Fibroblast of lung (primary cell): ENCODE data around the gene MGAT3. TPM values are rescaled to one million over a fixed set of nuclear protein-coding genes. Genes with fewer than 3 reads are reported as not detected.

Experiments
- DNase-seq, 2 donors: peaks; one replicate each; pipeline versions ENCODE4 v3.0.0 to v3.0.0-alpha.2; 2010; ENCODE audit warnings: low read depth in 2 of 2
- H2AFZ ChIP-seq: 2 replicates; pipeline ENCODE4 v1.5.1; 2012; ENCODE audit warnings: low read length, control low read depth, inconsistent platforms
- H3K27ac ChIP-seq: 2 replicates; pipeline ENCODE4 v1.5.1; 2011; ENCODE audit warnings: low read length, control low read depth; ENCODE audit not compliant: insufficient read depth
- H3K27me3 ChIP-seq: 2 replicates; pipeline ENCODE4 v1.5.1; 2011; ENCODE audit warnings: mild to moderate bottlenecking, low read length; ENCODE audit not compliant: control insufficient read depth, insufficient read depth
- H3K36me3 ChIP-seq: 2 replicates; pipeline ENCODE4 v1.5.1; 2011; ENCODE audit warnings: low read length; ENCODE audit not compliant: control insufficient read depth, insufficient read depth
- H3K4me1 ChIP-seq: 2 replicates; pipeline ENCODE4 v1.5.1; 2011; ENCODE audit warnings: low read length; ENCODE audit not compliant: control insufficient read depth, insufficient read depth; ENCODE audit errors: extremely low read depth
- H3K4me2 ChIP-seq: 2 replicates; pipeline ENCODE4 v1.5.1; 2011; ENCODE audit warnings: low read length, control low read depth; ENCODE audit not compliant: insufficient read depth; ENCODE audit errors: extremely low read depth
- H3K4me3 ChIP-seq, 4 experiments: fragments of 200-600 bp in 1 of 4; sonication (generic) in 1 of 4; replicated peaks in 1 of 4; 2 replicates each; pipeline ENCODE4 v1.5.1; 2011 to 2016; ENCODE audit warnings: low read length in 4 of 4, low read depth in 3 of 4, mild to moderate bottlenecking in 3 of 4, control low read depth in 2 of 4, inconsistent platforms in 1 of 4, mixed read lengths in 1 of 4; ENCODE audit not compliant: insufficient read depth in 1 of 4; ENCODE audit errors: control extremely low read depth in 1 of 4
- H3K79me2 ChIP-seq: 2 replicates; pipeline ENCODE4 v1.5.1; 2012; ENCODE audit warnings: mild to moderate bottlenecking, low read length, inconsistent platforms; ENCODE audit not compliant: control insufficient read depth, insufficient read depth
- H3K9ac ChIP-seq: 2 replicates; pipeline ENCODE4 v1.5.1; 2011; ENCODE audit warnings: mild to moderate bottlenecking, low read length, control low read depth; ENCODE audit not compliant: insufficient read depth
- H3K9me3 ChIP-seq: 2 replicates; pipeline ENCODE4 v1.5.1; 2012; ENCODE audit warnings: low read depth, low read length; ENCODE audit not compliant: control insufficient read depth, insufficient read depth
- H4K20me1 ChIP-seq: 2 replicates; pipeline ENCODE4 v1.5.1; 2011; ENCODE audit warnings: low read length; ENCODE audit not compliant: control insufficient read depth, insufficient read depth; ENCODE audit errors: extremely low read depth
- CTCF ChIP-seq, 2 donors: IDR thresholded peaks in 1 of 2; conservative IDR thresholded peaks in 1 of 2; 1 replicate in 1 of 2; 2 replicates in 1 of 2; pipeline ENCODE4 v1.5.1; 2011 to 2012; ENCODE audit warnings: low read length in 2 of 2, control low read depth in 1 of 2, inconsistent platforms in 1 of 2, low read depth in 1 of 2, mild to moderate bottlenecking in 1 of 2
- EZH2 ChIP-seq: IDR thresholded peaks from 2 replicates; pipeline ENCODE4 v1.5.1; 2012; ENCODE audit warnings: low read length, control low read depth, mild to moderate bottlenecking; ENCODE audit errors: missing control alignments
- polyA plus RNA-seq, 2 donors: library from polyadenylated mRNA; depleted of rRNA in 1 of 2; stranded (reverse) in 1 of 2; unstranded in 1 of 2; fragments of >200 nt; gene quantifications; 2 replicates each; pipeline ENCODE4 v1.2.1, GENCODE V29; 2011 to 2012; ENCODE audit warnings: missing spikeins in 1 of 2
- total RNA-seq: library from RNA; depleted of rRNA; stranded (reverse); fragments of >200 nt; gene quantifications from 2 replicates; pipeline ENCODE4 v1.2.1, GENCODE V29; 2014

The MGAT3 gene
- total and polyA plus RNA-seq, 2 donors (not counting 1 experiment from before 2014, with no cell fraction given): 0.09 TPM; not detected in 1

GRCh38 chr22:39445678-39446077, 11.1 kb upstream of the MGAT3 start:
- Histone ChIP-seq H3K4me3 (no peak overlapping the region), H3K36me3 (no peaks in the 10 kb centered on the region), H3K4me1 (no peaks in the 10 kb centered on the region), H4K20me1 (no peaks in the 10 kb centered on the region), H3K4me2 (no peak overlapping the region), H3K27me3 (no peaks in the 10 kb centered on the region), H3K9ac (no peak overlapping the region), H3K9me3 (no peaks in the 10 kb centered on the region), H2AFZ (no peak overlapping the region), H3K79me2 (no peaks in the 10 kb centered on the region), H3K27ac (no peak overlapping the region)
- DNase-seq: no peak
- no peak for TF ChIP-seq EZH2
- TF ChIP-seq CTCF (conservative IDR thresholded peaks at IDR 0.05 in 1 of 2, IDR thresholded peaks at IDR 0.05 in 1 of 2; ENCODE audit: low read depth in 1 of 2, low read length in 2 of 2): no peak

GRCh38 chr22:39446239-39446721, 10.5 kb upstream of the MGAT3 start:
- Histone ChIP-seq H3K9ac (no peak overlapping the region), H3K4me2 (no peak overlapping the region), H3K36me3 (no peaks in the 10 kb centered on the region), H3K9me3 (no peaks in the 10 kb centered on the region), H3K4me1 (no peaks in the 10 kb centered on the region), H2AFZ (no peak overlapping the region), H4K20me1 (no peaks in the 10 kb centered on the region), H3K4me3 (no peak overlapping the region), H3K27me3 (no peaks in the 10 kb centered on the region), H3K27ac (no peak overlapping the region), H3K79me2 (no peaks in the 10 kb centered on the region)
- DNase-seq: no peak
- TF ChIP-seq EZH2 (no peak), CTCF (conservative IDR thresholded peaks at IDR 0.05 in 1 of 2, IDR thresholded peaks at IDR 0.05 in 1 of 2; ENCODE audit: low read depth in 1 of 2, low read length in 2 of 2) (no peak)

- no peaks in the 10 kb centered on the region for H4K20me1 ChIP-seq
- peaks cover 3% of the 10 kb centered on the region for H3K27me3 ChIP-seq
- no peaks in the 10 kb centered on the region for H3K79me2 ChIP-seq
- H3K4me1 ChIP-seq: no peaks in the 10 kb centered on the region
- H3K9me3 ChIP-seq: no peaks in the 10 kb centered on the region
- H3K9ac ChIP-seq: no peak overlapping the region
- no peak overlapping the region for H3K4me2 ChIP-seq
- H2AFZ ChIP-seq: no peak overlapping the region
- no peaks in the 10 kb centered on the region for H3K36me3 ChIP-seq
- H3K27ac ChIP-seq: no peak overlapping the region
- no peak for TF ChIP-seq EZH2
- no peak for TF ChIP-seq CTCF (conservative IDR thresholded peaks at IDR 0.05 in 1 of 2, IDR thresholded peaks at IDR 0.05 in 1 of 2; ENCODE audit: low read depth in 1 of 2, low read length in 2 of 2)
- no peak overlapping the region for H3K4me3 ChIP-seq
- DNase-seq: no peak
Measured at GRCh38 chr22:39448205-39449054, 8.4 kb upstream of the MGAT3 start.
